A375 (cell line): ENCODE results near the gene ZNF532. TPM values are rescaled to one million over a fixed set of nuclear protein-coding genes. Genes with fewer than 3 reads are reported as not detected.

Experiments used
- small RNA-seq: library from RNA; depleted of rRNA; stranded (forward); fragments of <200 nt; gene quantifications from one replicate; pipeline ENCODE3, GENCODE V24; 2014
- total RNA-seq: library from RNA; depleted of rRNA; stranded (reverse); fragments of >200 nt; shearing (Covaris generic); gene quantifications from 2 replicates; pipeline ENCODE4 v1.2.3, GENCODE V29; 2014; rRNA removed

ZNF532 gene, protein sequence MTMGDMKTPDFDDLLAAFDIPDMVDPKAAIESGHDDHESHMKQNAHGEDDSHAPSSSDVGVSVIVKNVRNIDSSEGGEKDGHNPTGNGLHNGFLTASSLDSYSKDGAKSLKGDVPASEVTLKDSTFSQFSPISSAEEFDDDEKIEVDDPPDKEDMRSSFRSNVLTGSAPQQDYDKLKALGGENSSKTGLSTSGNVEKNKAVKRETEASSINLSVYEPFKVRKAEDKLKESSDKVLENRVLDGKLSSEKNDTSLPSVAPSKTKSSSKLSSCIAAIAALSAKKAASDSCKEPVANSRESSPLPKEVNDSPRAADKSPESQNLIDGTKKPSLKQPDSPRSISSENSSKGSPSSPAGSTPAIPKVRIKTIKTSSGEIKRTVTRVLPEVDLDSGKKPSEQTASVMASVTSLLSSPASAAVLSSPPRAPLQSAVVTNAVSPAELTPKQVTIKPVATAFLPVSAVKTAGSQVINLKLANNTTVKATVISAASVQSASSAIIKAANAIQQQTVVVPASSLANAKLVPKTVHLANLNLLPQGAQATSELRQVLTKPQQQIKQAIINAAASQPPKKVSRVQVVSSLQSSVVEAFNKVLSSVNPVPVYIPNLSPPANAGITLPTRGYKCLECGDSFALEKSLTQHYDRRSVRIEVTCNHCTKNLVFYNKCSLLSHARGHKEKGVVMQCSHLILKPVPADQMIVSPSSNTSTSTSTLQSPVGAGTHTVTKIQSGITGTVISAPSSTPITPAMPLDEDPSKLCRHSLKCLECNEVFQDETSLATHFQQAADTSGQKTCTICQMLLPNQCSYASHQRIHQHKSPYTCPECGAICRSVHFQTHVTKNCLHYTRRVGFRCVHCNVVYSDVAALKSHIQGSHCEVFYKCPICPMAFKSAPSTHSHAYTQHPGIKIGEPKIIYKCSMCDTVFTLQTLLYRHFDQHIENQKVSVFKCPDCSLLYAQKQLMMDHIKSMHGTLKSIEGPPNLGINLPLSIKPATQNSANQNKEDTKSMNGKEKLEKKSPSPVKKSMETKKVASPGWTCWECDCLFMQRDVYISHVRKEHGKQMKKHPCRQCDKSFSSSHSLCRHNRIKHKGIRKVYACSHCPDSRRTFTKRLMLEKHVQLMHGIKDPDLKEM (N-terminal part only)
- 26.9 and 29.3 TPM in 2 replicates for total RNA-seq

DNA sequence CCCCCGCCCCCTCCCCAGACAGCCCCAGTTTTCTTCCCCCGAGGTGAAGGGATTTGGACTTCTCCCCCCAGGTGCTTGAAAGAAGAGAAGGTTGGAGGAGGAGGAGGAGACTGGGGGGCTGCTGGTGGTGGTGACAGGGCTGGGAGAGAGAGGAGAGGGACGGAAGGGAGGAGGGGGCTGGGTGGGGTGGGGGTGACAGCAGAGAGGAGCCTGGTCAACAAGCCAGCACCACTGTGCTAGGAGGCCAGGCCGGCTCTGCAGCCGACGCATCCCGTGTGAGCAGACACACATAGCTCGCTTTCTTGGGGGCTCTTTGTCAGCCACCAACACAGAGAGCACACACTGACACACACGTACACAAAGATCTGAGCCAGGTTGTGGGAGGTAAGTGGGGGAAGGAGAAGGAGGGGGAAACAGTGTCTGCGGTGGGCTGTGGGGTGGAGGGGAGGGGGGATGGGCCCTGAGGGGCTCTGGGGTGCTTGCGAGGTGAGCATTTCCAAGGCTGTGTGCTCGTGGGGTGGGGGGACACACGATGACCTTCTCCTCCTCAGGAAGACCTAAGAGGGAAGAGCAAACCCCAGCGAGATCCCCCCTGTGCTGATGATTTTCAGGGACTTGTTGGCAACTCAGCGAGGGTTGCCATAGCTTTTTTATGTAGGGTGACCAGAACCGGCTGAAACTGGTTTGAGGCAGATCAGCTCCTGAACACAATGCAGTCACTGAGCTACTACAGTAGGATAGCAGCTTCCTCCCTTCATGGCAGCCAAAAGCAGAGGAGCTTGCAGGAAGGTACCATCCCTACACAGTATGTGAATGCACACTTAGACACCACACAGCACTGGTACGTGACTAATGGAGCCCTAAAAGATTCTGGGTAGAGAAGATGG is at the start of gene ZNF532:
Gene ZNF532, plus strand, starts transcription at position 732 of the 887 bp plus-strand sequence. CDS start 53,411 bp downstream, outside the sequence.

Small RNA genes lying within 50 kb of the gene (small RNA-seq; reads per million reads assigned to genes)
- 0.29 reads per million for gene RF00096
- gene RNU2-69P: 2.1 reads per million, percentile 74 among the genes with 10 or more reads in this experiment

Other genes with a start within 250 kb of the ZNF532 start
- 10.6 and 11.3 TPM in 2 replicates for gene ALPK2, start 235.8 kb upstream of the ZNF532 start, total RNA-seq
- 18.2 and 21.1 TPM in 2 replicates for gene MALT1, start 193.4 kb upstream of the ZNF532 start, total RNA-seq